Ecto neural progenitor cell (in vitro differentiated cells): Measurements from ENCODE around the gene GNB4.

ENCODE experiments used
- DNase-seq: peaks from one replicate; pipeline ENCODE4 v3.0.0-alpha.2; 2018; ENCODE audit warnings: low spot score

GNB4 gene

GRCh38 chr3:179355996-179356395, 95.3 kb downstream of the GNB4 start:
- DNase-seq, result no peak

- DNase-seq, result no peak
These were observed 102.8 kb downstream of the GNB4 start for GRCh38 chr3:179348325-179349013.

GRCh38 chr3:179347345-179348194, 103.7 kb downstream of the GNB4 start, which contains the start of gene MFN1:
Gene MFN1 (plus strand): TSS chr3:179347709. CDS start chr3:179348852, 1,143 bp downstream.
- peak; percentile 88 for DNase-seq
